Heart left ventricle (tissue), 16 donors: ENCODE measurements around the gene RBM46. TPM values are rescaled to one million over a fixed set of nuclear protein-coding genes. Genes with fewer than 3 reads are reported as not detected.

ENCODE experiments used
- ATAC-seq, 4 donors: fragments of 200-7000 bp; cut with Tn5 transposase; one replicate each; pipeline ENCODE4 v1.9.1; 2020 to 2022; ENCODE audit warnings: moderate library complexity in 4 of 4, mild to moderate bottlenecking in 3 of 4, moderate number of reproducible peaks in 1 of 4
- DNase-seq, 5 donors: peaks; one replicate each; pipeline ENCODE4 v3.0.0-alpha.2; 2020
- H3K27ac ChIP-seq, 12 donors: fragments of 200-600 bp; sonication (generic) in 4 of 12; one replicate each; pipeline versions ENCODE4 v1.5.0 to v1.8.0; 2016 to 2022; ENCODE audit warnings: mild to moderate bottlenecking in 2 of 12
- H3K27me3 ChIP-seq, 9 donors: fragments of 200-600 bp; sonication (generic) in 2 of 9; one replicate each; pipeline versions ENCODE4 v1.5.1 to v1.8.0; 2016 to 2022; ENCODE audit warnings: mild to moderate bottlenecking in 3 of 9
- H3K36me3 ChIP-seq, 9 donors: fragments of 200-600 bp; sonication (generic) in 2 of 9; one replicate each; pipeline versions ENCODE4 v1.5.0 to v1.8.0; 2018 to 2022; ENCODE audit warnings: mild to moderate bottlenecking in 2 of 9
- H3K4me1 ChIP-seq, 12 donors: fragments of 200-600 bp; sonication (generic) in 4 of 12; one replicate each; pipeline versions ENCODE4 v1.5.0 to v1.8.0; 2016 to 2022; ENCODE audit warnings: mild to moderate bottlenecking in 3 of 12
- H3K4me3 ChIP-seq, 12 donors: fragments of 200-600 bp; sonication (generic) in 4 of 12; one replicate each; pipeline versions ENCODE4 v1.5.0 to v1.8.0; 2017 to 2022; ENCODE audit warnings: mild to moderate bottlenecking in 9 of 12, moderate library complexity in 4 of 12
- H3K9me3 ChIP-seq, 12 donors: fragments of 200-600 bp; sonication (generic) in 4 of 12; one replicate each; pipeline versions ENCODE4 v1.5.0 to v1.8.0; 2016 to 2022; ENCODE audit warnings: mild to moderate bottlenecking in 1 of 12
- CTCF ChIP-seq, 12 donors: fragments of 200-600 bp; sonication (generic) in 4 of 12; IDR thresholded peaks; one replicate each; pipeline versions ENCODE4 v1.5.0 to v1.8.0; 2018 to 2022; ENCODE audit warnings: antibody characterized with exemption in 12 of 12, mild to moderate bottlenecking in 5 of 12
- POLR2A ChIP-seq, 2 donors: fragments of 450-650 bp; IDR thresholded peaks; one replicate each; pipeline ENCODE4 v1.6.1; 2017; ENCODE audit warnings: antibody characterized with exemption in 2 of 2, mild to moderate bottlenecking in 2 of 2, moderate library complexity in 2 of 2
- WGBS, 4 donors: extraction: QIAGEN DNeasy Blood & Tissue Kit in 2 of 4; methylation state at CpG; one replicate each; pipeline versions ENCODE4 v1.1.5 to v1.1.7; 2013 to 2018; 5-methylcytosine and 5-hydroxymethylcytosine counted together
- intact Hi-C, 10 donors: fragments of 100-400 bp; cut with DNase I; formaldehyde crosslinking; loops; one replicate each; pipeline versions ENCODE4 v1.11.1 to v1.14.2; 2022
- polyA plus RNA-seq, 2 donors: library from polyadenylated mRNA; stranded (reverse); fragments of 200-250 nt; gene quantifications; one replicate each; pipeline ENCODE4 v1.2.3, GENCODE V29; 2013
- total RNA-seq, 9 donors: library from RNA; depleted of rRNA in 2 of 9; stranded (reverse); fragments of >200 nt in 2 of 9; fragmentation: NEBNext Ultra II Directional in 3 of 9; extraction: Animal tissue kit (Norgen Biotek cat#: 25700) in 3 of 9; gene quantifications; one replicate each; pipeline versions ENCODE4 v1.1.0 to v1.2.4, GENCODE V29; 2016 to 2023
- donor health status: ischemic (EF 13 %, LVEDD 7.1; RV severe dilation, severe dysfunction).
- donor health status: healthy with polysubstance abuse.
- donor health status: DM: no; HTN: yes; CAD: no.
- donor health status: DM: no; HTN: no; CAD: no.
- donor health status: ischemic (EF 25% LVEDD 6.9; RV normal size, moderate dysfunction).
- donor health status: ischemic (EF 25% LVEDD 5.7; RV mildly dilated, moderate dysfunction).
- donor health status: healthy.
- donor health status: DM: yes; HTN: yes; CAD: no.
- donor health status: ischemic (EF 35%, LVEDD 5.7; RV mildly dilated, moderate dysfunction).
- donor health status: nonischemic (EF 11% LVEDD 7.7; RV severe dilation, severe dysfunction).
- donor health status: DM: yes; HTN: yes; CAD: no.
- donor health status: PGD.
- donor health status: ischemic (EF 29% LVEDD 5.4; RV normal size, mild dysfunction).
- donor health status: nonischemic (EF 23%, LVEDD 6.1; RV moderate dilation, normal function).

RBM46 gene
- total and polyA plus RNA-seq, 11 donors: 0.23 to 0.36 TPM; not detected in 9

- Histone ChIP-seq H3K4me3 (no peak overlapping the region), H3K4me1 (no peaks in the 10 kb centered on the region), H3K27ac (no peak overlapping the region), H3K27me3 (no peaks in the 10 kb centered on the region), H3K9me3 (peaks cover 0 to 19% (median 0%) of the 10 kb centered on the region in 12 donors), H3K36me3 (no peaks in the 10 kb centered on the region)
- intact Hi-C loops: no loop called here
- DNase-seq (no peak), ATAC-seq (no peak)
- TF ChIP-seq POLR2A (IDR thresholded peaks at IDR 0.05): no peak
- TF ChIP-seq CTCF (IDR thresholded peaks at IDR 0.05): no peak
- 46 to 68% (median 51%) methylated on average over 3 of the region's 3 CpGs for WGBS, 4 donors
These were observed 55.0 kb downstream of the RBM46 start for GRCh38 chr4:154836030-154836429.

GRCh38 chr4:154836513-154836912, 55.4 kb downstream of the RBM46 start:
- no peaks in the 10 kb centered on the region for H3K27me3 ChIP-seq
- peaks cover 0 to 19% (median 0%) of the 10 kb centered on the region in 12 donors for H3K9me3 ChIP-seq
- no peak overlapping the region for H3K4me3 ChIP-seq
- TF ChIP-seq POLR2A (IDR thresholded peaks at IDR 0.05) (no peak), CTCF (IDR thresholded peaks at IDR 0.05) (no peak)
- H3K27ac ChIP-seq: no peak overlapping the region
- intact Hi-C loops: no loop called here
- WGBS, 4 donors: 13 to 22% (median 16%) methylated on average over 3 of the region's 3 CpGs
- no peaks in the 10 kb centered on the region for H3K4me1 ChIP-seq
- DNase-seq (no peak), ATAC-seq (no peak)
- H3K36me3 ChIP-seq: no peaks in the 10 kb centered on the region

- H3K36me3 ChIP-seq: no peaks in the 10 kb centered on the region
- WGBS, 4 donors: 41 to 82% (median 70%) methylated on average over 3 of the region's 3 CpGs
- peaks cover 0 to 17% (median 0%) of the 10 kb centered on the region in 12 donors for H3K9me3 ChIP-seq
- no peaks in the 10 kb centered on the region for H3K27me3 ChIP-seq
- no peaks in the 10 kb centered on the region for H3K4me1 ChIP-seq
- intact Hi-C loops: no loop called here
- DNase-seq: no peak
- ATAC-seq: no peak
- TF ChIP-seq CTCF (IDR thresholded peaks at IDR 0.05) (no peak), POLR2A (IDR thresholded peaks at IDR 0.05) (no peak)
- H3K27ac ChIP-seq: no peak overlapping the region
- no peak overlapping the region for H3K4me3 ChIP-seq
These were observed 57.1 kb downstream of the RBM46 start for GRCh38 chr4:154838155-154838554.

- 71 to 77% (median 73%) methylated on average over 8 of the region's 8 CpGs for WGBS, 4 donors
- Histone ChIP-seq H3K27ac (no peak overlapping the region), H3K9me3 (peaks cover 0 to 12% (median 0%) of the 10 kb centered on the region in 12 donors), H3K4me3 (no peak overlapping the region), H3K27me3 (no peaks in the 10 kb centered on the region), H3K4me1 (no peaks in the 10 kb centered on the region), H3K36me3 (no peaks in the 10 kb centered on the region)
- intact Hi-C loops: no loop called here
- TF ChIP-seq CTCF (IDR thresholded peaks at IDR 0.05) (no peak), POLR2A (IDR thresholded peaks at IDR 0.05) (no peak)
- DNase-seq: no peak
- ATAC-seq: no peak
These were observed 57.6 kb downstream of the RBM46 start for GRCh38 chr4:154838694-154839093.
